Retinal pigment epithelial cell (primary cell): ENCODE data around the gene PRLR.

Experiments used
- DNase-seq: peaks from one replicate; pipeline ENCODE4 v3.0.0-alpha.2; 2010; ENCODE audit warnings: low read depth
- H3K4me3 ChIP-seq: 2 replicates; pipeline ENCODE4 v1.5.1; 2011; ENCODE audit warnings: mild to moderate bottlenecking, low read length, control low read depth, moderate library complexity
- CTCF ChIP-seq: conservative IDR thresholded peaks from 2 replicates; pipeline ENCODE4 v1.5.1; 2011; ENCODE audit warnings: low read depth, low read length, control low read depth, inconsistent platforms

Gene PRLR

GRCh38 chr5:35161652-35162273 lies 68.5 kb downstream of the PRLR start:
- H3K4me3 ChIP-seq, result no peak overlapping the region
- peak; percentile 73 for DNase-seq
- no peak for TF ChIP-seq CTCF

GRCh38 chr5:35160486-35161116 lies 69.7 kb downstream of the PRLR start:
- no peak for TF ChIP-seq CTCF
- DNase-seq, result no peak
- no peak overlapping the region for H3K4me3 ChIP-seq

GRCh38 chr5:35159370-35159742 lies 70.9 kb downstream of the PRLR start:
- DNase-seq, result no peak
- H3K4me3 ChIP-seq, result no peak overlapping the region
- TF ChIP-seq CTCF, result no peak

GRCh38 chr5:35158622-35159369 lies 71.5 kb downstream of the PRLR start:
- TF ChIP-seq CTCF, result no peak
- no peak overlapping the region for H3K4me3 ChIP-seq
- no peak for DNase-seq

- DNase-seq, result no peak
- TF ChIP-seq CTCF, result no peak
- H3K4me3 ChIP-seq, result no peak overlapping the region
Observed at GRCh38 chr5:35158204-35158603, 72.1 kb downstream of the PRLR start.

GRCh38 chr5:35153375-35153932 lies 76.8 kb downstream of the PRLR start:
- TF ChIP-seq CTCF, result no peak
- no peak for DNase-seq
- H3K4me3 ChIP-seq, result no peak overlapping the region
